ENCODE results near the gene MAP3K8. TPM values are rescaled to one million over a fixed set of nuclear protein-coding genes. Genes with fewer than 3 reads are reported as not detected.

MAP3K8 gene
- total RNA-seq, 4 donors from 2014 or later, result 3.2 to 5.3 (median 4.2) TPM

- intact Hi-C loops (cut with DNase I; ENCODE audit: low total_unique reads) (no loop called here), in situ Hi-C loops (cut with MboI; ENCODE audit: low sequenced_read_pairs in 4 of 4) (no loop called here)
- H3K9me3 ChIP-seq, result no peaks in the 10 kb centered on the region
- no peaks in the 10 kb centered on the region for H3K27me3 ChIP-seq
- no peaks in the 10 kb centered on the region for H3K36me3 ChIP-seq
- no peak for DNase-seq
- no peak overlapping the region for H3K27ac ChIP-seq
- H3K4me1 ChIP-seq, result peaks cover 0 to 5% of the 10 kb centered on the region in 2 donors
- ATAC-seq, result no peak
- H3K4me3 ChIP-seq, result no peak overlapping the region
- TF ChIP-seq POLR2A (IDR thresholded peaks at IDR 0.05), result no peak
- TF ChIP-seq, protein P1, sequence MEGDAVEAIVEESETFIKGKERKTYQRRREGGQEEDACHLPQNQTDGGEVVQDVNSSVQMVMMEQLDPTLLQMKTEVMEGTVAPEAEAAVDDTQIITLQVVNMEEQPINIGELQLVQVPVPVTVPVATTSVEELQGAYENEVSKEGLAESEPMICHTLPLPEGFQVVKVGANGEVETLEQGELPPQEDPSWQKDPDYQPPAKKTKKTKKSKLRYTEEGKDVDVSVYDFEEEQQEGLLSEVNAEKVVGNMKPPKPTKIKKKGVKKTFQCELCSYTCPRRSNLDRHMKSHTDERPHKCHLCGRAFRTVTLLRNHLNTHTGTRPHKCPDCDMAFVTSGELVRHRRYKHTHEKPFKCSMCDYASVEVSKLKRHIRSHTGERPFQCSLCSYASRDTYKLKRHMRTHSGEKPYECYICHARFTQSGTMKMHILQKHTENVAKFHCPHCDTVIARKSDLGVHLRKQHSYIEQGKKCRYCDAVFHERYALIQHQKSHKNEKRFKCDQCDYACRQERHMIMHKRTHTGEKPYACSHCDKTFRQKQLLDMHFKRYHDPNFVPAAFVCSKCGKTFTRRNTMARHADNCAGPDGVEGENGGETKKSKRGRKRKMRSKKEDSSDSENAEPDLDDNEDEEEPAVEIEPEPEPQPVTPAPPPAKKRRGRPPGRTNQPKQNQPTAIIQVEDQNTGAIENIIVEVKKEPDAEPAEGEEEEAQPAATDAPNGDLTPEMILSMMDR (IDR thresholded peaks at IDR 0.05 in 4 of 5, conservative IDR thresholded peaks at IDR 0.05 in 1 of 5), result no peak
These were observed 54.3 kb downstream of the MAP3K8 start for GRCh38 chr10:30488316-30488715.

DNA sequence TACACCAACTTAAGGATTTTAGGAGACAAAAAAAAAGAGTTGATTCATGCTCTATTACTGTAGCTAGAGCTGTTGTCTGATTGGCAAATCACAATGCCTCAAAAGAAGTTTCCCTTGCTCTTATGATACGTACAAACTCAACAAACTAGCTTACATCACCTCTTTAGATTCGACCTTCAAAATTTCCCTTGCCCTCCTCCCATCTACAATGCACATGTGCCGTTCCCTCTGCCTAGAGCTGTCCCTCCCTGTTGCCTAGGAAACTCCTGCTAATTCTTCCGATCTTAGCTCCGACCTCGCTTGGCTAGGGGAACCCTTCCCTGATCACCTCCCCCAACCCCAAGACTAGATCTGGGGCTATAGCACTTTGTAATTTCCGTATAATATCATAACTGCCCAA is 55.4 kb downstream of the MAP3K8 start:
- DNase-seq (no peak), ATAC-seq (no peak)
- no peak overlapping the region for H3K4me3 ChIP-seq
- H3K27me3 ChIP-seq, result no peaks in the 10 kb centered on the region
- no peaks in the 10 kb centered on the region for H3K9me3 ChIP-seq
- peaks cover 0 to 5% of the 10 kb centered on the region in 2 donors for H3K4me1 ChIP-seq
- intact Hi-C loops (cut with DNase I; ENCODE audit: low total_unique reads) (no loop called here), in situ Hi-C loops (cut with MboI; ENCODE audit: low sequenced_read_pairs in 4 of 4) (no loop called here)
- H3K36me3 ChIP-seq, result no peaks in the 10 kb centered on the region
- TF ChIP-seq POLR2A (IDR thresholded peaks at IDR 0.05), result no peak
- TF ChIP-seq, protein P1 (IDR thresholded peaks at IDR 0.05 in 4 of 5, conservative IDR thresholded peaks at IDR 0.05 in 1 of 5), result no peak
- H3K27ac ChIP-seq, result no peak overlapping the region

GRCh38 chr10:30490289-30491000 is 56.5 kb downstream of the MAP3K8 start:
- DNase-seq (no peak), ATAC-seq (no peak)
- Histone ChIP-seq H3K9me3 (no peaks in the 10 kb centered on the region), H3K27me3 (no peaks in the 10 kb centered on the region), H3K4me3 (no peak overlapping the region), H3K4me1 (peaks cover 0 to 5% of the 10 kb centered on the region in 2 donors), H3K27ac (no peak overlapping the region), H3K36me3 (no peaks in the 10 kb centered on the region)
- TF ChIP-seq POLR2A (IDR thresholded peaks at IDR 0.05), result no peak
- TF ChIP-seq, protein P1 (IDR thresholded peaks at IDR 0.05 in 4 of 5, conservative IDR thresholded peaks at IDR 0.05 in 1 of 5), result no peak
- intact Hi-C loops (cut with DNase I; ENCODE audit: low total_unique reads), result no loop called here
- in situ Hi-C loops (cut with MboI; ENCODE audit: low sequenced_read_pairs in 4 of 4), result no loop called here

- Histone ChIP-seq H3K36me3 (no peaks in the 10 kb centered on the region), H3K4me3 (no peak overlapping the region), H3K4me1 (peaks cover 0 to 1% of the 10 kb centered on the region in 2 donors), H3K9me3 (no peaks in the 10 kb centered on the region), H3K27me3 (no peaks in the 10 kb centered on the region), H3K27ac (no peak overlapping the region)
- ATAC-seq, result no peak
- DNase-seq, result no peak
- in situ Hi-C loops (cut with MboI; ENCODE audit: low sequenced_read_pairs in 4 of 4) (no loop called here), intact Hi-C loops (cut with DNase I; ENCODE audit: low total_unique reads) (no loop called here)
- TF ChIP-seq, protein P1 (IDR thresholded peaks at IDR 0.05 in 4 of 5, conservative IDR thresholded peaks at IDR 0.05 in 1 of 5), result no peak
- TF ChIP-seq POLR2A (IDR thresholded peaks at IDR 0.05), result no peak
These were observed 57.4 kb downstream of the MAP3K8 start for GRCh38 chr10:30491204-30491915.

Measured in gastrocnemius medialis (tissue), 4 donors.